ENCODE data around the gene SLC11A2.

Gene SLC11A2

DNA sequence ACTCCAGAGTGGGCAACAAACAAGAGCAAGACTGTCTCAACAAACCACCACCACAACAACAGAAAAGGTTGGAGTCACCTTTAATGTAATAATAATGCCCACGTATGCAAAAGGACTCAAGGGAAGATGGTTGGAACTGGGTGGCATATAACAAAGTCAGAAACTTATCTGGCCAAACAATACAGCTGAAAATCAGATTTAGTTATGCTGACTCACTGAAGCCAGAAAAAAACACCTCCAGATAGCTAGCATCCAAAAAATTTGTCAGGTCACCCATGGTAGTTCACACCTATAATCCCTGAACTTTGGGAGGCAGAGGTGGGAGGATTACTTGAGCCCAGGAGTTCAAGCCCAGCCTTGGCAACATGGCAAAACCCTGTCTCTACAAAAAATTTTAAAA lies 24.4 kb downstream of the SLC11A2 start:
- H3K4me3 ChIP-seq (ENCODE audit: low read length): no peak overlapping the region
- DNase-seq (ENCODE audit: low read depth, low spot score): no peak

DNA sequence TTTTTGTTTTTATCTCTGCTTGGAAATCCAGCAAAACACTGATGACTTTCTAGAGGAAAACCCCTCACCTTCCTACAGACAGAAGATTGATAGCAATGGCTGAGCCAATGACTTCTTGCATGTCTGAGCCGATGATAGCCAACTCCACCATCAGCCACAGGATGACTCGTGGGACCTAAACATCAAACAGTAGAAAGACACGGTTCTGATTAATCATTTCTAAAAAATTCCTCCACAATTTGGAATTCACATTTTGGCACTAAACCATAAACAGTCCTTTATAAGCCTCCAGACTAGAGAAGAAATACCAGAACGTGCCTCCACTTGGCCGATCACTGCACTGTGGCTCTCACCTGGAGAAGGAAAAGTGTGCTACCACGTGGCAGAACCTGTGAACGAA lies 25.9 kb downstream of the SLC11A2 start:
- H3K4me3 ChIP-seq (ENCODE audit: low read length): no peak overlapping the region

DNA sequence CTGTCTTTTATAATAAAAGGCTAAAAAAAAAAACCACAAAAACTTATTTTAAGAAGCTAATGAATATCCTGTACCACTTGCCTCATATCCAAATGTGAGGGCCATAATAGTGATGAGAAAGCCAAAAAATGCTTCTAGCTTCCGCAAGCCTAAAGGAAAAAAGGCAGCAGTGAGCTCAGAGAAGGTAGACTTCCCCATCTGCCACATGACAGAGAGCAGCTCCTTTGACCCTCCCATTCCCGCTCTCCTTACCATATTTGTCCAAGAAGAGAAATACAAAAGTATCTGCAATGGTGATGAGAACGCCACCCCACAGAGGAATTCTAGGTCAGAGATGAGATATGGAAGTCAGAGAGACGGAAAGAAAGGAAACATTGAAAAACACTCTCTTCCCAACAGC lies 27.1 kb downstream of the SLC11A2 start:
- no peak overlapping the region for H3K4me3 ChIP-seq (ENCODE audit: low read length)
- no peak for DNase-seq (ENCODE audit: low read depth, low spot score)

More for the DNA sequence above, 25.9 kb downstream of the SLC11A2 start:
- DNase-seq (ENCODE audit: low read depth, low spot score): no peak

DNA sequence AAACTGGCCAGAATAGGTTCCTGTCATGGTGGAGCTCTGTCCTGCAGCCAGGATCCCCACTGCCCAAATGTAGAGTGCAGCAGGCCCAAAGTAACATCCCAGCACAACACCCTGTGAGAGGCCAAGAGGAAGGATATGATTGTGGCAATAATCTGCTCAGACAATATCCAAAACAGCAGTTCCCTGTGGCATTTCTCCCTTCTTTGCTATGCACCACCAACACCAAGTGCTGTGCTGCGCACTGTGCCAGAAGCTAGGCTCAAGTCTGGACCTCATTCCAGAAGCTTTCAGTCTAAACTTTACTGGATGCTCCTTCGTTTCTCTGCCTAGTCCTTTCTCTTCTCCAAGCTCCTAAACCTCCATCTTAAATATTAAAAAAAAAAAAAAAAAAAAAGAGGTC lies 33.4 kb downstream of the SLC11A2 start:
- H3K4me3 ChIP-seq (ENCODE audit: low read length): no peak overlapping the region
- no peak for DNase-seq (ENCODE audit: low read depth, low spot score)

DNA sequence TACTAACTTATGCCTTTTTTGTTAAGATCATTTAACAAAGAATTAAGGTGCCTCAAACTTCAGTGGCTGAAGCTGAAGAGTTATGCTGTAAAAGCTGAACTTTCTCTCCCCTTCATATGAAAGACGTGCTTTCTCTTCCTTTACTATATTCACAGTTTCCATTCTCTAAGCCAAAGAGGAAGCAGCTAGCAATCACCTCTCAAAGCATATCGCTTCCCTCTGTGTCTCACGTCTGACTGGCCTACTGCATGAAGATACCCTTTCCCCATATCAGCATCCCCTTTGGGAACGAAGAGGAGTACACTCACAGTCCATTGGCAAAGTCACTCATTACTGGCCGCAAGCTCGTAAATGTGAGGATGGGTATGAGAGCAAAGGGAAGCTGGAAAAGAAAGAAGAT lies 34.9 kb downstream of the SLC11A2 start:
- DNase-seq (ENCODE audit: low read depth, low spot score): no peak
- no peak overlapping the region for H3K4me3 ChIP-seq (ENCODE audit: low read length)

- peak; percentile 16 for DNase-seq (ENCODE audit: low read depth, low spot score)
- H3K4me3 ChIP-seq (ENCODE audit: low read length): no peak overlapping the region
These were observed 35.4 kb downstream of the SLC11A2 start for GRCh38 chr12:50990791-50991190.

GRCh38 chr12:50990147-50990727 lies 35.9 kb downstream of the SLC11A2 start:
- no peak overlapping the region for H3K4me3 ChIP-seq (ENCODE audit: low read length)
- DNase-seq (ENCODE audit: low read depth, low spot score): no peak

DNA sequence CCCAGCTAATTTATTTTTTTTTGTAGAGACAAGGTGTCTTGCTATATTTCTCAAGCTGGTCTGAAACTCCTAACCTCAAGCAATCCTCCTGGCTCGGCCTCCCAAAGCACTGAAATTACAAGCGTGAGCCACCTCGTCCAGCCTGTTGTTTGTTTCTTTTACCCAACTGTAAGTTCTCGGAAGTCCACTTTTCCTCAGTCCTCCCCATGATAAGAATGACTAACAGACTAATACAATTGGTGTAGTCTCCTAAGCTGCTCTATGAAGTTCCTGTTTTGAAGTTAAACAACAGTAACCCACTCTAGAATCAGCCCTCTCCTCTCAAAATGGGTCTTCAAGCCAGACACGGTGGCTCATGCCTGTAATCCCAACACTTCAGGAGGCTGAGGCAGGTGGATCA lies 37.3 kb downstream of the SLC11A2 start:
- DNase-seq (ENCODE audit: low read depth, low spot score): no peak
- H3K4me3 ChIP-seq (ENCODE audit: low read length): no peak overlapping the region

DNA sequence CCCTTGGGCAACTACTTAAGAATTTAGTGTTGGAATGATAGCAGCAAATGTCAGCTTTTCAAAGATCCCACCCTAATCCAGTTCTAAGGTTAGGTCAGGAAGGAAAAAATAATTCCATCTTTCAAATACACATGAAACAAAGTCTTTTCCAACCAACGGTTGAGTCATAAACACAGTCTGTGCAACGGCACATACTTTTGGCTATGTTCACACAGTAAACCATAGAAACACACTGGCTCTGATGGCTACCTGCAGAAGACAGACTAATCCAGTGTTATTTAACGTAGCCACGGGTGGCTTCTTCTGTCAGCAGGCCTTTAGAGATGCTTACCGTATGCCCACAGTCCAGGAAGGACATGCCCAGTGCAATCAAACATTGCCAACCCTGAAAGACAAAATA lies 38.1 kb downstream of the SLC11A2 start:
- H3K4me3 ChIP-seq (ENCODE audit: low read length): no peak overlapping the region
- no peak for DNase-seq (ENCODE audit: low read depth, low spot score)

DNA sequence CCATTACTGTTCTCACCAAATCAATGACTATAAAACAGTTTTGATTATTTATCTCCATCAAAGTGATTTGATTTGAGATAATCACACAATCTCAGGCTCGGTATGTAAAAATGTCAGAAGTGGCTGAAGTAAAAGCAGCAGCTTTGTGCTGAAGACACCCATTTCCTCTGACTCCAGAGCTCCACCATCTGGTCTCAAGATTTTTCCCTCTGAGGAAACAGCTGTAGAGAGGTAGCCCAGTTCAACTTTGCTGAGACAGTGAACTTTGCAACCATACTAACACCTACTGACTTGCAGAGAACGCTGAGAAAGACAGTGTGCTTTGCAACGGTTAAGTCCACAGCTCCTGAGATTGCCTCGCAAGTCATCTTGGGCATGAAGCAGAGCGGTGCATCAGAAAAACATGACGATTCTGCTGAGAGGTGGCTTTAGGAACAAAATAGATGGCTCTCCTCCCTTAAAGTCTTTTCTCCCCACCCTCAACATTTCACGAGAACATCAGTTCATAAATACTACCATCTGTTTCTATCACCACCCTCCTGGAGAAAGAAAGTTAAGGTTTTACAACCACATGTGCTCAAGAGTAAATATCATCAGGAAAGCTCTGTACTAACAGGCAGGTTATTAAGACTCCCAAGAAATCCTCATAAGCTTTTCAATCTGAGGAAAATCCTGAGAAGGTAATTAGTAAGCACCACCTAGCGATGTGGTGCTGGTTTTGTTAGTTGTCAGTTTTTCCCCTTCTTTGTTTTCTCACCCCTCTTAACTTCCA lies 39.0 kb downstream of the SLC11A2 start:
- peak; percentile 54 for DNase-seq (ENCODE audit: low read depth, low spot score)

GRCh38 chr12:50985322-50985721 lies 40.9 kb downstream of the SLC11A2 start:
- DNase-seq (ENCODE audit: low read depth, low spot score): no peak
- H3K4me3 ChIP-seq (ENCODE audit: low read length): no peak overlapping the region

More for the DNA sequence above, 39.0 kb downstream of the SLC11A2 start:
- no peak overlapping the region for H3K4me3 ChIP-seq (ENCODE audit: low read length)

GRCh38 chr12:50984586-50985298 lies 41.4 kb downstream of the SLC11A2 start:
- H3K4me3 ChIP-seq (ENCODE audit: low read length): no peak overlapping the region
- DNase-seq (ENCODE audit: low read depth, low spot score): no peak

DNA sequence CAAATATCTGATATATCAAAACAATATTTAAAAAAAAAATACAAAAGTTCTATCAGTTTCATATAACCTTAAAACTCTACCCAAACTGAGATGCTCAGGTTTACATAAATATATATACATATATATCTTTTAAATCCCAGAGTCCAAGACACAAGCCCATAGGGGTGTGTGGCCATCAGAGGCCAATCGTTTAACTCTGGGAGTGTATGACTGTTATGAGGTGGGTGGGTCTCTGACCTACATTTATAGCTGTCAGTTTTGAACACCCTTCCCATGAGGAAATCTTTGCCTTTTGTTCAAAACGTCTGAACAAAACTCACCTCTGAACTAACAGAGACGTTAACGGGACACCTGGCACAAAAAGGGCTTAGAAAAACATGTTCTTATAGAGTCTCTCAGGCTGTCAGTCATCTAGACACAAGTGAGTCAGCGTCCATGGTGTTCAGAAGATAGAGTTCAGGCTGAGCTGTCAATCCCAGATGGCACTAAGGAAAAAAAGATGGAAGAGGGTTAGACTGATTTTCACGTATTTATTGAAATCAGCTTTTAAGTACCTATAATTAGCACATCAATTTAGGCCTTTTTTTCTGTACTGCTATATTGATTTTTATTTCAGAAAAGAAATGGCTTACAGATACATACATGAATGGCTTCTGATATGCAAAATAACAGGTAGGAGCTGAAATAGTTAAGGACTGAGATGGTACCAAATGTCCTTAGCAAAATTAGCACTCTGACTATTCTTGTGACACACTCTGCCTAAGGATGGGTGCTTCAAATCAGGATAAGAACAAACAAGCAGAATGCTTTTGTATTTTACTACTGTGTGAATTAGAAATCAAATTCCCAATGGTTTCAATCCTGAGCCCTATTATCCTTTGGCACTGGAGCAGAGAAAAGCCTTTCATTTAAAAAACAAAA lies 44.6 kb downstream of the SLC11A2 start:
- H3K4me3 ChIP-seq (ENCODE audit: low read length): no peak overlapping the region
- DNase-seq (ENCODE audit: low read depth, low spot score): no peak

DNA sequence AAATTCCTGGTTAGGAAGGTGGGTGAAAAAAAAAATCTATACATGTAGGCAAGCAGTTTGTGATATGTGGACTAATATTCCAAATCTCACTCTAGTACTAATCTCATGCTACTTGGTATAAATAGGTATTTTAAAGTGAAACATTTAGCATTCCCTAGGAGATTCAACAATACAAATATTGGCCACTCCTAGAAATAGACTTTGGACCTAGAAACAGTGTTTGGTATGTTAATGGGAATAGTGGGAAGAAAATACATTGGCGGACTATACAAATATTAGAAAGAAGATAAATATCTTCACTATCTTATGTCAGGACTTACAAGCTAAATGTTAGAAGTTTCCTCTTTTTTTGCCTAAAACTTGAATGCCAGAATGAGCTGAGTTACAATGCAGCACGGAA lies 45.6 kb downstream of the SLC11A2 start:
- no peak overlapping the region for H3K4me3 ChIP-seq (ENCODE audit: low read length)
- no peak for DNase-seq (ENCODE audit: low read depth, low spot score)

DNA sequence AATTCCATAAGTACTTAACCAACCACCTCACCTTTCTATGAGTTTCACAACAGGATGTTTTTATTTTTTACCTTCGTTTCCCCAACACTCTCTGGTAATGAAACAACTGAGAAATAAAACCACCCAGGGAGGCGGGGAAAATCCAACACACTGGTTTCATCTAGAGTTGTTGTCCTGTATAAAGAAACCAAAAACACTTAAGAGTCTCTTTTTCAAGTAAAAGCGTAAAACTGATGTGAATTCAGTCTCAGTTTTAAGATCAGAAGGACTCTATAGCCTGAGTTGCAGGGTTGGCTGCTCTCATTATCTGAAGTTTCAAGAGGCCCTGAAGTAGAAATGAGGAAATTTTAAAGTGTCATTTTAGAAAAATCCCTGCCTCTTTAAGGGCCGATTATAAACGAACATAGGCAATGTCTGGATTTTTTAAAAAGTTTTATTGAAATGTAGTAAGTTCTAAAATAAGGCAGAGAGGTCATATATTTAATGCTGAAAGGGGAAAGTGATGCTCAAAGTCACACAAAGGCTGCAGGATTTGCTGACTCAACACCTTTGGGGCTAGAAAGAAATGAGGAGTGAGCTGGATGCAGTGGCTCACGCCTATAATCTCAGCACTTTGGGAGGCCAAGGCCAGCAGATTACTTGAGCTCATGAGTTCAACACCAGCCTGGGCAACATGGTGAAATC lies 46.7 kb downstream of the SLC11A2 start:
- DNase-seq (ENCODE audit: low read depth, low spot score): no peak
- H3K4me3 ChIP-seq (ENCODE audit: low read length): no peak overlapping the region

DNA sequence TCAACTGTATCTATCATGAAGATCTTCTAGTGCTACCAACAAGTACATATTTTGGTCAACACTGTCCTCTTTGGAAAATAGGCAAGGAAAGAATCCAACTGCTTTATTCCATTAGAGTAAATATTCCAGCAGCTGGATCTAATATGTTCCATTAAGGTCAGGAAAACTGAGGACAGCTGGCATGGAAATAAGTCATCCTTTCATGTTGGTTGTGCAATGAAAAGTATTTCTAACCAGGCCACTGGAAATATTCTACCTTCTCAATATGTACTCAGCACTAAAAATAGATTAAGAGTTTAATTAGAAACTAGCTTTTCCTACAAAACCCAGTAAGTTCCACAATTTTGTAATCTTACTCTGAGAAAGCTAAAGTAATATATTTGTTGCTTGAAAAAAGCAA lies 54.2 kb downstream of the SLC11A2 start:
- no peak overlapping the region for H3K4me3 ChIP-seq (ENCODE audit: low read length)
- no peak for DNase-seq (ENCODE audit: low read depth, low spot score)

DNA sequence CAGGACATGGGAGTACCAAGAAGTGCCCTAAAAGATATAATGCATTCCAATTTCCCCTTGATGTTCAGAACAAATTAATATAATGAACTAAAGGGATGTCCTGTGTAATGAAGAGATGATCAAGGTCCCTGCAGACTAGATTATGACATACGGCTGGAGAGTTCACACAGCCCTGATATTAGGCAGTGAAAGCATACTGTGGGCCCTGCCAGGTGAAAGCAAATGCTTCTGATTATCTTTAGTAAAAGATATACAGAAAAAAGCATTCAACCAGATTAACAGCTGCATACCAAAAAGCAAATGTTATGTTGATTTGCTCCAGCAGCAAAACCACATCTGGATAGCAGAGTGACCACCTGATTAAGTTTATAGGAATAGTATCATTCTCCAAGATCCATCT lies 61.8 kb downstream of the SLC11A2 start:
- H3K4me3 ChIP-seq (ENCODE audit: low read length): no peak overlapping the region
- no peak for DNase-seq (ENCODE audit: low read depth, low spot score)

DNA sequence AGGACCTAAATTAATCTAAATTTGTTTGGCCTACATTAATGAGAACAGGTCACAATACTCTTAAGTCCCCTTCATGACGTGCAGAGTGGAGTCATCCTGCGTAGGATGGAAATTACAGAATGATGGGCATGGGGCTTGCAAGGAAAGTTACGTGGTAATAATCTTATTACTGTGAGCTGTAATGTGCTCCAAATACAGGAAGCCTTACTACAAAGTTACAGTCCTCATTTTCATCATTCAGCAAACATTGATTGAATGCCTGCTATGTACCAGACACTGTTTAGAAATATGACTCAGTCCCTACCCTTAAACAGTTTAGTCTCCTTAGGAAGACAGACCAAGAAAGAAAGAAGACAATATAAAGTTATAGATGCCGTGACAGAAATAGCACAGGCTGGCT lies 64.5 kb downstream of the SLC11A2 start:
- no peak overlapping the region for H3K4me3 ChIP-seq (ENCODE audit: low read length)
- no peak for DNase-seq (ENCODE audit: low read depth, low spot score)

- no peak overlapping the region for H3K4me3 ChIP-seq (ENCODE audit: low read length)
- peak; percentile 41 for DNase-seq (ENCODE audit: low read depth, low spot score)
These were observed 66.1 kb downstream of the SLC11A2 start for GRCh38 chr12:50960130-50960529.
